H9 (cell line): Measurements from ENCODE around the gene NEMP1. TPM values are rescaled to one million over a fixed set of nuclear protein-coding genes. Genes with fewer than 3 reads are reported as not detected.

Source experiments
- DNase-seq: peaks from one replicate; pipeline ENCODE4 v3.0.0-alpha.2; 2017
- H2AFZ ChIP-seq: one replicate; pipeline ENCODE4 v1.6.1; 2013; ENCODE audit warnings: mild to moderate bottlenecking, low read length, control low read depth, moderate library complexity
- H2AK5ac ChIP-seq: 2 replicates; pipeline ENCODE4 v1.6.1; 2013; ENCODE audit warnings: low read length, control low read depth, mixed read lengths; ENCODE audit not compliant: insufficient read length
- H2BK120ac ChIP-seq: one replicate; pipeline ENCODE4 v1.6.1; 2013; ENCODE audit warnings: low read depth, mild to moderate bottlenecking, low read length, control low read depth, inconsistent platforms; ENCODE audit not compliant: poor library complexity, severe bottlenecking
- H2BK12ac ChIP-seq: 2 replicates; pipeline ENCODE4 v1.6.1; 2013; ENCODE audit warnings: low read length, control low read depth, mixed read lengths, low read depth; ENCODE audit not compliant: insufficient read length
- H2BK15ac ChIP-seq: 2 replicates; pipeline ENCODE4 v1.6.1; 2013; ENCODE audit warnings: low read depth, low read length, control low read depth
- H2BK20ac ChIP-seq: one replicate; pipeline ENCODE4 v1.6.1; 2013; ENCODE audit warnings: low read depth, mild to moderate bottlenecking, low read length, control low read depth, inconsistent platforms; ENCODE audit not compliant: poor library complexity, severe bottlenecking
- H2BK5ac ChIP-seq: 2 replicates; pipeline ENCODE4 v1.6.1; 2013; ENCODE audit warnings: low read length, control low read depth, mixed read lengths; ENCODE audit not compliant: insufficient read length
- H3K14ac ChIP-seq: 2 replicates; pipeline ENCODE4 v1.6.1; 2013; ENCODE audit warnings: low read length, control low read depth; ENCODE audit not compliant: insufficient read depth
- H3K18ac ChIP-seq: 2 replicates; pipeline ENCODE4 v1.6.1; 2013; ENCODE audit warnings: low read depth, mild to moderate bottlenecking, mixed read lengths, low read length, control low read depth; ENCODE audit not compliant: insufficient read length
- H3K23ac ChIP-seq: 2 replicates; pipeline ENCODE4 v1.6.1; 2013; ENCODE audit warnings: low read length, control low read depth, mixed read lengths, low read depth; ENCODE audit not compliant: insufficient read length
- H3K23me2 ChIP-seq: 2 replicates; pipeline ENCODE4 v1.6.1; 2013; ENCODE audit warnings: low read depth, mild to moderate bottlenecking, mixed read lengths, low read length, control low read depth; ENCODE audit not compliant: insufficient read length, poor library complexity, severe bottlenecking
- H3K27ac ChIP-seq: 2 replicates; pipeline ENCODE4 v1.5.1; 2013; ENCODE audit warnings: low read length, control low read depth, mixed read lengths, low read depth; ENCODE audit not compliant: insufficient read length
- H3K27me3 ChIP-seq: 2 replicates; pipeline ENCODE4 v1.6.1; 2013; ENCODE audit warnings: low read length, control low read depth, inconsistent platforms; ENCODE audit not compliant: insufficient read depth
- H3K4ac ChIP-seq: 2 replicates; pipeline ENCODE4 v1.6.1; 2013; ENCODE audit warnings: low read depth, mild to moderate bottlenecking, control low read depth, inconsistent platforms, low read length, moderate library complexity
- H3K4me1 ChIP-seq: 2 replicates; pipeline ENCODE4 v1.6.1; 2013; ENCODE audit warnings: low read length, control low read depth, inconsistent platforms; ENCODE audit not compliant: insufficient read depth
- H3K4me2 ChIP-seq: 2 replicates; pipeline ENCODE4 v1.6.1; 2013; ENCODE audit warnings: low read length, control low read depth, mixed read lengths; ENCODE audit not compliant: insufficient read length, insufficient read depth
- H3K56ac ChIP-seq: 2 replicates; pipeline ENCODE4 v1.6.1; 2013; ENCODE audit warnings: low read depth, mild to moderate bottlenecking, mixed read lengths, low read length, control low read depth; ENCODE audit not compliant: insufficient read length
- H3K79me1 ChIP-seq: 2 replicates; pipeline ENCODE4 v1.6.1; 2013; ENCODE audit warnings: low read depth, mild to moderate bottlenecking, moderate library complexity, low read length, control low read depth, inconsistent platforms; ENCODE audit not compliant: insufficient read depth, poor library complexity, severe bottlenecking
- H3K79me2 ChIP-seq: 2 replicates; pipeline ENCODE4 v1.6.1; 2013; ENCODE audit warnings: low read length, control low read depth, inconsistent platforms; ENCODE audit not compliant: insufficient read depth
- H3K9ac ChIP-seq: 2 replicates; pipeline ENCODE4 v1.6.1; 2013; ENCODE audit warnings: low read length, control low read depth, mixed read lengths; ENCODE audit not compliant: insufficient read length; ENCODE audit errors: extremely low read depth
- H3K9me3 ChIP-seq: one replicate; pipeline ENCODE4 v1.6.1; 2013; ENCODE audit warnings: low read depth, low read length, inconsistent platforms; ENCODE audit not compliant: control insufficient read depth
- H3T11ph ChIP-seq: one replicate; pipeline ENCODE4 v1.6.1; 2013; ENCODE audit warnings: mild to moderate bottlenecking, low read length, control low read depth, inconsistent platforms
- H4K20me1 ChIP-seq: one replicate; pipeline ENCODE4 v1.6.1; 2013; ENCODE audit not compliant: control insufficient read depth, insufficient read length, insufficient read depth
- H4K5ac ChIP-seq: 2 replicates; pipeline ENCODE4 v1.6.1; 2013; ENCODE audit warnings: low read depth, mild to moderate bottlenecking, mixed read lengths, low read length, control low read depth; ENCODE audit not compliant: insufficient read length
- H4K8ac ChIP-seq: replicated peaks from 2 replicates; pipeline ENCODE4 v1.6.1; 2013; ENCODE audit warnings: low read length, control low read depth, mixed read lengths, low read depth; ENCODE audit not compliant: insufficient read length
- H4K91ac ChIP-seq: 2 replicates; pipeline ENCODE4 v1.6.1; 2013; ENCODE audit warnings: low read depth, mild to moderate bottlenecking, moderate library complexity, mixed read lengths, low read length, control low read depth; ENCODE audit not compliant: insufficient read length
- H3K27ac Mint-ChIP-seq, 3 experiments: 2 replicates in 2 of 3; 3 replicates in 1 of 3; pipeline ENCODE4 v1.8.0; 2020 to 2021; ENCODE audit warnings: mixed read lengths in 3 of 3, mild to moderate bottlenecking in 1 of 3, moderate library complexity in 1 of 3
- H3K27me3 Mint-ChIP-seq: 2 replicates; pipeline ENCODE4 v1.8.0; 2021; ENCODE audit warnings: low read depth, mild to moderate bottlenecking, moderate library complexity, mixed read lengths
- H3K36me3 Mint-ChIP-seq, 3 experiments: 2 replicates in 2 of 3; 3 replicates in 1 of 3; pipeline ENCODE4 v1.8.0; 2020 to 2021; ENCODE audit warnings: low read depth in 3 of 3, mixed read lengths in 3 of 3; ENCODE audit not compliant: insufficient read depth in 1 of 3
- H3K4me1 Mint-ChIP-seq, 2 experiments: 2 replicates each; pipeline ENCODE4 v1.8.0; 2020; ENCODE audit warnings: mixed read lengths in 2 of 2
- H3K4me3 Mint-ChIP-seq, 2 experiments: 2 replicates in 1 of 2; 3 replicates in 1 of 2; pipeline ENCODE4 v1.8.0; 2020 to 2021; ENCODE audit warnings: mild to moderate bottlenecking in 2 of 2, mixed read lengths in 2 of 2, moderate library complexity in 1 of 2
- H3K9me3 Mint-ChIP-seq, 2 experiments: 2 replicates in 1 of 2; 3 replicates in 1 of 2; pipeline ENCODE4 v1.8.0; 2020; ENCODE audit warnings: mild to moderate bottlenecking in 2 of 2, mixed read lengths in 2 of 2, moderate library complexity in 1 of 2
- WGBS: extraction: QIAGEN DNeasy Blood & Tissue Kit; methylation state at CpG from one replicate; pipeline ENCODE4 v1.1.7; 2013; ENCODE audit warnings: missing lambda C conversion rate, low lambda C conversion rate, mixed read lengths; ENCODE audit not compliant: insufficient read length; ENCODE audit errors: extremely low coverage; 5-methylcytosine and 5-hydroxymethylcytosine counted together
- total RNA-seq: library from RNA; stranded (reverse); gene quantifications from 2 replicates; pipeline ENCODE4 v1.2.1, GENCODE V29; 2021
- TF ChIP-seq, protein P1 (sequence below): fragments of 200-600 bp; sonication (generic); conservative IDR thresholded peaks from 3 replicates; pipeline ENCODE4 v1.8.0; 2021; ENCODE audit warnings: antibody characterized with exemption, mild to moderate bottlenecking

Gene NEMP1
- total RNA-seq, 1 experiment from 2014 or later = 50.1 TPM

DNA sequence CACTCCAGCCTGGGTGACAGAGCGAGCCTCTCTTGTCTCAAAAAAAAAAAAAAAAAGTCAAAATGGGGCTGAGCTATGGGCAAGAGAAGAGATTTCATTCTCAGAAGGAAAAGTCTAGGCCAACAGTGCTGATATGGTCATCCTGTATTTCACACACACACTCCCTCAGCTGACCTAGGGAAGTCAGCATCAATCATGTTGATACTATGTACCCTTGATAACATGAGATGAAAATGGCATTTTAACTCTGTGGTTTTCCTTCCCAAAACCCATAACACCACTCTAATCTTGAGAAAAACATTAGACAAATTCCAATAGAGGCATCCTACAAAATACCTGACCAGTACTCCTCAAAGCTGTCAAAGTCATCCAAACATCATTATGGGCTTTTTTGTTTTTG lies 2.3 kb upstream of the NEMP1 start:
- Histone ChIP-seq H2AK5ac (no peak overlapping the region), H3K23me2 (peaks cover 4% of the 10 kb centered on the region), H3K4me2 (no peak overlapping the region), H3K14ac (no peak overlapping the region), H3K79me2 (no peaks in the 10 kb centered on the region), H4K8ac (no peak overlapping the region), H2BK20ac (no peak overlapping the region), H2AFZ (no peak overlapping the region), H2BK5ac (no peak overlapping the region), H3K9ac (no peak overlapping the region), H3K18ac (no peak overlapping the region), H3K79me1 (no peaks in the 10 kb centered on the region), H3K4ac (no peak overlapping the region), H3K23ac (no peak overlapping the region), H3K56ac (no peak overlapping the region), H2BK15ac (no peak overlapping the region), H3K9me3 (no peaks in the 10 kb centered on the region), H4K5ac (no peak overlapping the region), H3T11ph (no peak overlapping the region), H4K20me1 (no peaks in the 10 kb centered on the region), H2BK12ac (no peak overlapping the region), H4K91ac (no peak overlapping the region), H2BK120ac (no peak overlapping the region), H3K27ac (no peak overlapping the region), H3K27me3 (no peaks in the 10 kb centered on the region), H3K4me1 (no peaks in the 10 kb centered on the region)
- no peak overlapping the region for H3K27ac Mint-ChIP-seq
- H3K4me3 Mint-ChIP-seq = no peak overlapping the region; a peak in 1 of 5 replicates
- peaks cover 19 to 22% of the 10 kb centered on the region in 2 experiments for H3K4me1 Mint-ChIP-seq
- H3K27me3 Mint-ChIP-seq = no peaks in the 10 kb centered on the region
- H3K36me3 Mint-ChIP-seq = peaks cover 6 to 17% (median 13%) of the 10 kb centered on the region in 3 experiments; a peak in 6 of 7 replicates
- WGBS = no CpG with 5 or more reads among the region's 1 CpG
- DNase-seq = no peak
- H3K9me3 Mint-ChIP-seq = no peaks in the 10 kb centered on the region; a peak in 2 of 5 replicates
- TF ChIP-seq, protein P1, sequence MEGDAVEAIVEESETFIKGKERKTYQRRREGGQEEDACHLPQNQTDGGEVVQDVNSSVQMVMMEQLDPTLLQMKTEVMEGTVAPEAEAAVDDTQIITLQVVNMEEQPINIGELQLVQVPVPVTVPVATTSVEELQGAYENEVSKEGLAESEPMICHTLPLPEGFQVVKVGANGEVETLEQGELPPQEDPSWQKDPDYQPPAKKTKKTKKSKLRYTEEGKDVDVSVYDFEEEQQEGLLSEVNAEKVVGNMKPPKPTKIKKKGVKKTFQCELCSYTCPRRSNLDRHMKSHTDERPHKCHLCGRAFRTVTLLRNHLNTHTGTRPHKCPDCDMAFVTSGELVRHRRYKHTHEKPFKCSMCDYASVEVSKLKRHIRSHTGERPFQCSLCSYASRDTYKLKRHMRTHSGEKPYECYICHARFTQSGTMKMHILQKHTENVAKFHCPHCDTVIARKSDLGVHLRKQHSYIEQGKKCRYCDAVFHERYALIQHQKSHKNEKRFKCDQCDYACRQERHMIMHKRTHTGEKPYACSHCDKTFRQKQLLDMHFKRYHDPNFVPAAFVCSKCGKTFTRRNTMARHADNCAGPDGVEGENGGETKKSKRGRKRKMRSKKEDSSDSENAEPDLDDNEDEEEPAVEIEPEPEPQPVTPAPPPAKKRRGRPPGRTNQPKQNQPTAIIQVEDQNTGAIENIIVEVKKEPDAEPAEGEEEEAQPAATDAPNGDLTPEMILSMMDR = no peak
